GM23248 (cell line): Measurements from ENCODE around the gene CCDC71L. TPM values are rescaled to one million over a fixed set of nuclear protein-coding genes. Genes with fewer than 3 reads are reported as not detected.

Source experiments
- DNase-seq: peaks from one replicate; pipeline ENCODE4 v3.0.0-alpha.2; 2015
- H2AFZ ChIP-seq: fragments of 200-600 bp; sonication (generic); 2 replicates; pipeline ENCODE4 v1.6.1; 2016; ENCODE audit warnings: antibody characterized with exemption
- H3F3A ChIP-seq: fragments of 200-600 bp; sonication (generic); 2 replicates; pipeline ENCODE4 v1.6.1; 2016; ENCODE audit warnings: mild to moderate bottlenecking, antibody characterized with exemption, mixed run types; ENCODE audit not compliant: insufficient read depth
- H3K27ac ChIP-seq: fragments of 200-600 bp; sonication (generic); 2 replicates; pipeline ENCODE4 v1.5.1; 2016; ENCODE audit warnings: mild to moderate bottlenecking
- H3K27me3 ChIP-seq: fragments of 200-600 bp; sonication (generic); replicated peaks from 2 replicates; pipeline ENCODE4 v1.6.1; 2016; ENCODE audit warnings: mild to moderate bottlenecking; ENCODE audit not compliant: insufficient read depth
- H3K36me3 ChIP-seq: fragments of 200-600 bp; sonication (generic); 2 replicates; pipeline ENCODE4 v1.6.1; 2016; ENCODE audit warnings: low read depth, mild to moderate bottlenecking
- H3K4me1 ChIP-seq: fragments of 200-600 bp; sonication (generic); 2 replicates; pipeline ENCODE4 v1.6.1; 2016; ENCODE audit warnings: mild to moderate bottlenecking; ENCODE audit not compliant: insufficient read depth
- H3K4me2 ChIP-seq: fragments of 200-600 bp; sonication (generic); one replicate; pipeline ENCODE4 v1.6.1; 2016; ENCODE audit warnings: mild to moderate bottlenecking; ENCODE audit not compliant: unreplicated experiment
- H3K4me3 ChIP-seq: fragments of 200-600 bp; sonication (generic); 2 replicates; pipeline ENCODE4 v1.5.1; 2016; ENCODE audit warnings: mild to moderate bottlenecking
- H3K79me2 ChIP-seq: fragments of 200-600 bp; sonication (generic); 2 replicates; pipeline ENCODE4 v1.6.1; 2016; ENCODE audit warnings: mild to moderate bottlenecking; ENCODE audit not compliant: insufficient read depth
- H3K9ac ChIP-seq: fragments of 200-600 bp; sonication (generic); 2 replicates; pipeline ENCODE4 v1.6.1; 2016; ENCODE audit warnings: mild to moderate bottlenecking
- H3K9me2 ChIP-seq: fragments of 200-600 bp; sonication (generic); 2 replicates; pipeline ENCODE4 v1.6.1; 2016; ENCODE audit warnings: mixed run types, mild to moderate bottlenecking, moderate library complexity; ENCODE audit not compliant: insufficient read depth
- H3K9me3 ChIP-seq: fragments of 200-600 bp; sonication (generic); one replicate; pipeline ENCODE4 v1.6.1; 2017; ENCODE audit warnings: low read depth
- H4K20me1 ChIP-seq: fragments of 200-600 bp; sonication (generic); 2 replicates; pipeline ENCODE4 v1.6.0; 2016; ENCODE audit not compliant: insufficient read depth
- EZH2 ChIP-seq: fragments of 200-600 bp; sonication (generic); IDR thresholded peaks from 2 replicates; pipeline ENCODE4 v1.6.1; 2018; ENCODE audit warnings: antibody characterized with exemption, mild to moderate bottlenecking; ENCODE audit not compliant: insufficient read depth, poor library complexity, severe bottlenecking
- EZH2phosphoT487 ChIP-seq: fragments of 200-600 bp; sonication (generic); IDR thresholded peaks from 2 replicates; pipeline ENCODE4 v1.6.1; 2018; ENCODE audit warnings: antibody characterized with exemption, moderate library complexity, mild to moderate bottlenecking, low read depth; ENCODE audit not compliant: insufficient read depth
- WGBS, 2 experiments: methylation state at CpG; one replicate each; pipeline ENCODE4 v1.1.6; 2015 to 2017; ENCODE audit warnings: low lambda C conversion rate in 2 of 2, low coverage in 1 of 2; ENCODE audit errors: missing lambda C conversion rate in 2 of 2; 5-methylcytosine and 5-hydroxymethylcytosine counted together
- in situ Hi-C: fragments of 300-500 bp; cut with MboI; formaldehyde crosslinking; loops from 2 replicates; pipeline ENCODE4 v1.15.0; 2020
- polyA plus RNA-seq: library from polyadenylated mRNA; unstranded; fragments of >200 nt; fragmentation: Nextera tagmentation; extraction: Ambion mirVana; gene quantifications from 2 replicates; pipeline ENCODE4 v1.2.1, GENCODE V29; 2016
- total RNA-seq: library from RNA; depleted of rRNA; stranded (reverse); fragments of >200 nt; shearing (Covaris generic); gene quantifications from 2 replicates; pipeline ENCODE4 v1.2.3, GENCODE V29; 2014

CCDC71L gene
- total and polyA plus RNA-seq, 2 experiments from 2014 or later = 23.1 to 124 TPM

GRCh38 chr7:106652092-106652491 is 8.9 kb downstream of the CCDC71L start:
- no peak overlapping the region for H3K4me2 ChIP-seq
- H3K9ac ChIP-seq = no peak overlapping the region
- no peaks in the 10 kb centered on the region for H3K9me3 ChIP-seq
- no peaks in the 10 kb centered on the region for H3K27me3 ChIP-seq
- no peak overlapping the region for H3K27ac ChIP-seq
- no peak overlapping the region for H3K4me3 ChIP-seq
- H3K36me3 ChIP-seq = 0 out of 2 replicates have a peak, but pooled peaks cover 6% of the 10 kb centered on the region
- H4K20me1 ChIP-seq = no peaks in the 10 kb centered on the region
- in situ Hi-C loops = no loop called here
- H3K79me2 ChIP-seq = peaks cover 6% of the 10 kb centered on the region
- H2AFZ ChIP-seq = no peak overlapping the region
- no peak for DNase-seq
- no peak for TF ChIP-seq EZH2phosphoT487
- no peak for TF ChIP-seq EZH2
- H3K4me1 ChIP-seq = peaks cover 10% of the 10 kb centered on the region
- H3F3A ChIP-seq = peaks cover 35% of the 10 kb centered on the region
- no peaks in the 10 kb centered on the region; the same call in 1 of the 2 replicates for H3K9me2 ChIP-seq

GRCh38 chr7:106646256-106646655 is 14.7 kb downstream of the CCDC71L start:
- no peak overlapping the region for H3K4me3 ChIP-seq
- H3K27ac ChIP-seq = no peak overlapping the region
- no peaks in the 10 kb centered on the region for H3K9me3 ChIP-seq
- 100% methylated on average over 1 of the region's 1 CpG for WGBS, 2 experiments
- H4K20me1 ChIP-seq = no peaks in the 10 kb centered on the region
- no peaks in the 10 kb centered on the region for H3K27me3 ChIP-seq
- H3K79me2 ChIP-seq = no peaks in the 10 kb centered on the region
- H3K4me2 ChIP-seq = no peak overlapping the region
- H3K9me2 ChIP-seq = no peaks in the 10 kb centered on the region
- no peak for DNase-seq
- in situ Hi-C loops = no loop called here
- H3F3A ChIP-seq = no peaks in the 10 kb centered on the region
- TF ChIP-seq EZH2phosphoT487 (no peak), EZH2 (no peak)
- H3K36me3 ChIP-seq = no peaks in the 10 kb centered on the region
- H3K9ac ChIP-seq = no peak overlapping the region
- H3K4me1 ChIP-seq = no peaks in the 10 kb centered on the region
- H2AFZ ChIP-seq = no peak overlapping the region

GRCh38 chr7:106644999-106645398 is 16.0 kb downstream of the CCDC71L start:
- Histone ChIP-seq H3K27me3 (no peaks in the 10 kb centered on the region), H3K4me1 (0 out of 2 replicates have a peak, but pooled peaks cover 5% of the 10 kb centered on the region), H3K4me3 (no peak overlapping the region), H3K27ac (no peak overlapping the region), H3K9ac (no peak overlapping the region), H3K36me3 (no peaks in the 10 kb centered on the region), H3K79me2 (no peaks in the 10 kb centered on the region), H3F3A (no peaks in the 10 kb centered on the region), H2AFZ (no peak overlapping the region), H3K9me2 (no peaks in the 10 kb centered on the region), H3K9me3 (no peaks in the 10 kb centered on the region), H3K4me2 (no peak overlapping the region), H4K20me1 (no peaks in the 10 kb centered on the region)
- DNase-seq = no peak
- in situ Hi-C loops = no loop called here
- 100% methylated on average over 1 of the region's 1 CpG for WGBS, 2 experiments
- TF ChIP-seq EZH2phosphoT487 = no peak
- TF ChIP-seq EZH2 = no peak

- in situ Hi-C loops = no loop called here
- Histone ChIP-seq H3K9ac (no peak overlapping the region), H3K9me2 (no peaks in the 10 kb centered on the region), H3K4me1 (0 out of 2 replicates have a peak, but pooled peaks cover 5% of the 10 kb centered on the region), H3K36me3 (no peaks in the 10 kb centered on the region), H3K4me3 (no peak overlapping the region), H4K20me1 (no peaks in the 10 kb centered on the region), H3F3A (no peaks in the 10 kb centered on the region), H3K27ac (no peak overlapping the region), H3K79me2 (no peaks in the 10 kb centered on the region), H2AFZ (no peak overlapping the region), H3K9me3 (no peaks in the 10 kb centered on the region), H3K27me3 (no peaks in the 10 kb centered on the region), H3K4me2 (no peak overlapping the region)
- 82 to 88% methylated on average over 2 of the region's 2 CpGs for WGBS, 2 experiments
- no peak for DNase-seq
- TF ChIP-seq EZH2phosphoT487 (no peak), EZH2 (no peak)
These were observed 17.6 kb downstream of the CCDC71L start for GRCh38 chr7:106643216-106644000.
